GM12878 (cell line): ENCODE measurements around the gene XAB2. TPM values are rescaled to one million over a fixed set of nuclear protein-coding genes. Genes with fewer than 3 reads are reported as not detected.

Experiments
- BACH1 ChIP-seq: fragments of 450-650 bp; IDR thresholded peaks from 2 replicates; pipeline ENCODE4 v1.6.1; 2017; ENCODE audit warnings: mild to moderate bottlenecking, borderline replicate concordance
- BRCA1 ChIP-seq: IDR thresholded peaks from 2 replicates; pipeline ENCODE4 v1.6.1; 2011; ENCODE audit warnings: low read depth, low read length, improper control_type of control experiment
- CBX5 ChIP-seq: sonication (generic); IDR thresholded peaks from 2 replicates; pipeline ENCODE4 v1.6.1; 2016; ENCODE audit warnings: low read depth, moderate library complexity, mild to moderate bottlenecking, inconsistent platforms
- FOXK2 ChIP-seq: fragments of 450-650 bp; IDR thresholded peaks from 2 replicates; pipeline ENCODE4 v1.6.1; 2017; ENCODE audit warnings: mild to moderate bottlenecking, moderate library complexity
- HDGF ChIP-seq: fragments of 450-650 bp; IDR thresholded peaks from 2 replicates; pipeline ENCODE4 v1.6.1; 2016; ENCODE audit warnings: antibody characterized with exemption
- KDM1A ChIP-seq: fragments of 200-600 bp; sonication (generic); IDR thresholded peaks from 2 replicates; pipeline ENCODE4 v1.6.1; 2016; ENCODE audit warnings: borderline replicate concordance
- MYB ChIP-seq: fragments of 150-350 bp; IDR thresholded peaks from 2 replicates; pipeline ENCODE4 v1.6.1; 2014; ENCODE audit warnings: mild to moderate bottlenecking, low read depth, low read length, borderline replicate concordance
- NR2C1 ChIP-seq: fragments of 450-650 bp; IDR thresholded peaks from 2 replicates; pipeline ENCODE4 v1.6.1; 2017; ENCODE audit warnings: antibody characterized with exemption, mild to moderate bottlenecking, moderate library complexity
- PML ChIP-seq: IDR thresholded peaks from 2 replicates; pipeline ENCODE4 v1.6.1; 2012; ENCODE audit warnings: low read length, inconsistent platforms
- POU2F2 ChIP-seq: IDR thresholded peaks from 3 replicates; pipeline ENCODE4 v1.6.1; 2011; ENCODE audit warnings: low read depth, mild to moderate bottlenecking, low read length, borderline replicate concordance
- RFX5 ChIP-seq: IDR thresholded peaks from 2 replicates; pipeline ENCODE4 v1.6.1; 2011; ENCODE audit warnings: low read depth, low read length, improper control_type of control experiment
- SRF ChIP-seq, 2 experiments: IDR thresholded peaks; 2 replicates each; pipeline ENCODE4 v1.6.1; 2011; ENCODE audit warnings: low read depth in 2 of 2, low read length in 2 of 2, mild to moderate bottlenecking in 1 of 2, moderate library complexity in 1 of 2
- YBX1 ChIP-seq: fragments of 450-650 bp; IDR thresholded peaks from 2 replicates; pipeline ENCODE4 v1.6.1; 2016; ENCODE audit warnings: antibody characterized with exemption
- ZNF207 ChIP-seq: fragments of 450-650 bp; IDR thresholded peaks from 2 replicates; pipeline ENCODE4 v1.6.1; 2014; ENCODE audit warnings: antibody characterized with exemption, mild to moderate bottlenecking, borderline replicate concordance
- ZNF274 ChIP-seq: IDR thresholded peaks from one replicate; pipeline ENCODE4 v1.8.0; 2011; ENCODE audit not compliant: insufficient read length, insufficient read depth
- ZNF384 ChIP-seq: IDR thresholded peaks from 2 replicates; pipeline ENCODE4 v1.6.1; 2012; ENCODE audit warnings: low read depth, mild to moderate bottlenecking, low read length, improper control_type of control experiment, borderline replicate concordance
- polyA plus RNA-seq, 11 experiments: library from polyadenylated mRNA; depleted of rRNA in 4 of 11; unstranded in 6 of 11; stranded (reverse) in 5 of 11; fragments of >200 nt; fragmentation: Nextera tagmentation in 4 of 11; fragmentation: Illumina TruSeq in 1 of 11; extraction: Ambion mirVana in 4 of 11; extraction: Trizol in 1 of 11; gene quantifications; 1 replicate in 1 of 11; 2 replicates in 10 of 11; pipeline versions ENCODE4 v1.2.1 to v1.2.3, GENCODE V29; 2011 to 2016; ENCODE audit warnings: inconsistent platforms in 2 of 11, missing spikeins in 2 of 11, low read depth in 1 of 11
- total RNA-seq, 4 experiments: library from RNA; depleted of rRNA in 3 of 4; stranded (reverse); fragments of >200 nt in 3 of 4; fragmentation: Illumina TruSeq in 1 of 4; extraction: Trizol in 1 of 4; gene quantifications; 2 replicates each; pipeline versions ENCODE4 v1.2.1 to v1.2.3, GENCODE V29; 2013 to 2021
- TF ChIP-seq, protein P1 (sequence below): IDR thresholded peaks from 2 replicates; pipeline ENCODE4 v1.6.1; 2012; ENCODE audit warnings: low read depth, low read length, improper control_type of control experiment
- TF ChIP-seq, protein P2 (sequence below): fragments of 450-650 bp; IDR thresholded peaks from 2 replicates; pipeline ENCODE4 v1.6.1; 2018; ENCODE audit warnings: borderline replicate concordance, mild to moderate bottlenecking; ENCODE audit not compliant: partially characterized antibody
- TF ChIP-seq, protein P3 (sequence below): IDR thresholded peaks from 2 replicates; pipeline ENCODE4 v1.6.1; 2011; ENCODE audit warnings: low read depth, low read length, improper control_type of control experiment, borderline replicate concordance
- TF ChIP-seq, protein P4 (sequence below): fragments of 450-650 bp; IDR thresholded peaks from 2 replicates; pipeline ENCODE4 v1.6.1; 2017; ENCODE audit warnings: mild to moderate bottlenecking, moderate library complexity

The XAB2 gene
- total and polyA plus RNA-seq, 10 of the 15 experiments (the other 5 are each of a cell fraction or from before 2014, with no cell fraction given), result 0.34 to 45.1 (median 18.8) TPM

DNA sequence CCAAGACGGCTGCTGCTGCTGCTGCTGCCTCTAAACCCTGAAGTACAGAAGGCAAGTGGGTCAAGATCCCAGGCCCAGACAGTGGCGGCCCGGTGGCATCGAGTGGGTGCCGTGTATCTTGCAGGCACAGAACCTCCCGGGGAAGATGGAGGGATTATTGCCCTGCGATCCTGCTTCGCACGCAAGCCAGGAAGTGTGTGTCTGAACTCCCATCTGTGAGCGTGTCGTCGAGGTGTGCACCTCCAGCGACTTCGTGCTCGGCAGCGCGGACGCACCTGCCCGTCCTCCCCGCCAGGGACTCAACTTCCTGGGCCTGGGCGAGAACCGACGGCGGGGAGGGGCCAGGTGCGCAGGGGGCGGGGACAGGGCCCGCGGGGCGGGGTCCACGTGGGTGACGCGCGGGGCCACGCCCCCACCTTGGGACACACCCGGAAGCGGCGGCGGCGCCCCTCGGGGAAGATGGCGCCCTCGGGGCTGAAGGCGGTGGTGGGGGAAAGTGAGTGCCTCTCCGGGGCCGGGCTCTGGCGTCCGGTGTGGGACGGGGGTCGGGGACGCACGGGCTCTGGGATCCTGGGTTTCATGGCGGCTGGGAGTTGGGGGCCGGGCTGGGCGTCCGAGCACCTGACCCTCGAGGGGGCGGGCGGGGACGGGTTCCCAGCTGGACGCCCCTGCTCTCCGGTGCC lies 7.5 kb upstream of the XAB2 start, which contains the start of gene STXBP2 (continued):
- TF ChIP-seq MYB (no peak), NR2C1 (no peak), PML (no peak), ZNF384 (no peak), KDM1A (no peak), HDGF (0 out of 2 replicates have a peak, but pooled peaks have one; percentile 48), BACH1 (no peak), POU2F2 (peak; percentile 57; the same call in 1 of the 3 replicates), RFX5 (no peak), CBX5 (no peak), BRCA1 (no peak), FOXK2 (no peak), ZNF274 (no peak), ZNF207 (no peak), YBX1 (no peak), SRF (IDR thresholded peaks at IDR 0.05; ENCODE audit: low read depth in 2 of 2, low read length in 2 of 2) (no peak)
- TF ChIP-seq, protein P1, sequence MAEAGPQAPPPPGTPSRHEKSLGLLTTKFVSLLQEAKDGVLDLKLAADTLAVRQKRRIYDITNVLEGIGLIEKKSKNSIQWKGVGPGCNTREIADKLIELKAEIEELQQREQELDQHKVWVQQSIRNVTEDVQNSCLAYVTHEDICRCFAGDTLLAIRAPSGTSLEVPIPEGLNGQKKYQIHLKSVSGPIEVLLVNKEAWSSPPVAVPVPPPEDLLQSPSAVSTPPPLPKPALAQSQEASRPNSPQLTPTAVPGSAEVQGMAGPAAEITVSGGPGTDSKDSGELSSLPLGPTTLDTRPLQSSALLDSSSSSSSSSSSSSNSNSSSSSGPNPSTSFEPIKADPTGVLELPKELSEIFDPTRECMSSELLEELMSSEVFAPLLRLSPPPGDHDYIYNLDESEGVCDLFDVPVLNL, result no peak
- TF ChIP-seq, protein P2, sequence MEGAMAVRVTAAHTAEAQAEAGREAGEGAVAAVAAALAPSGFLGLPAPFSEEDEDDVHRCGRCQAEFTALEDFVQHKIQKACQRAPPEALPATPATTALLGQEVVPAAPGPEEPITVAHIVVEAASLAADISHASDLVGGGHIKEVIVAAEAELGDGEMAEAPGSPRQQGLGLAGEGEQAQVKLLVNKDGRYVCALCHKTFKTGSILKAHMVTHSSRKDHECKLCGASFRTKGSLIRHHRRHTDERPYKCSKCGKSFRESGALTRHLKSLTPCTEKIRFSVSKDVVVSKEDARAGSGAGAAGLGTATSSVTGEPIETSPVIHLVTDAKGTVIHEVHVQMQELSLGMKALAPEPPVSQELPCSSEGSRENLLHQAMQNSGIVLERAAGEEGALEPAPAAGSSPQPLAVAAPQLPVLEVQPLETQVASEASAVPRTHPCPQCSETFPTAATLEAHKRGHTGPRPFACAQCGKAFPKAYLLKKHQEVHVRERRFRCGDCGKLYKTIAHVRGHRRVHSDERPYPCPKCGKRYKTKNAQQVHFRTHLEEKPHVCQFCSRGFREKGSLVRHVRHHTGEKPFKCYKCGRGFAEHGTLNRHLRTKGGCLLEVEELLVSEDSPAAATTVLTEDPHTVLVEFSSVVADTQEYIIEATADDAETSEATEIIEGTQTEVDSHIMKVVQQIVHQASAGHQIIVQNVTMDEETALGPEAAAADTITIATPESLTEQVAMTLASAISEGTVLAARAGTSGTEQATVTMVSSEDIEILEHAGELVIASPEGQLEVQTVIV, result peak; percentile 67
- TF ChIP-seq, protein P3, sequence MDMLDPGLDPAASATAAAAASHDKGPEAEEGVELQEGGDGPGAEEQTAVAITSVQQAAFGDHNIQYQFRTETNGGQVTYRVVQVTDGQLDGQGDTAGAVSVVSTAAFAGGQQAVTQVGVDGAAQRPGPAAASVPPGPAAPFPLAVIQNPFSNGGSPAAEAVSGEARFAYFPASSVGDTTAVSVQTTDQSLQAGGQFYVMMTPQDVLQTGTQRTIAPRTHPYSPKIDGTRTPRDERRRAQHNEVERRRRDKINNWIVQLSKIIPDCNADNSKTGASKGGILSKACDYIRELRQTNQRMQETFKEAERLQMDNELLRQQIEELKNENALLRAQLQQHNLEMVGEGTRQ, result no peak
- TF ChIP-seq, protein P4, sequence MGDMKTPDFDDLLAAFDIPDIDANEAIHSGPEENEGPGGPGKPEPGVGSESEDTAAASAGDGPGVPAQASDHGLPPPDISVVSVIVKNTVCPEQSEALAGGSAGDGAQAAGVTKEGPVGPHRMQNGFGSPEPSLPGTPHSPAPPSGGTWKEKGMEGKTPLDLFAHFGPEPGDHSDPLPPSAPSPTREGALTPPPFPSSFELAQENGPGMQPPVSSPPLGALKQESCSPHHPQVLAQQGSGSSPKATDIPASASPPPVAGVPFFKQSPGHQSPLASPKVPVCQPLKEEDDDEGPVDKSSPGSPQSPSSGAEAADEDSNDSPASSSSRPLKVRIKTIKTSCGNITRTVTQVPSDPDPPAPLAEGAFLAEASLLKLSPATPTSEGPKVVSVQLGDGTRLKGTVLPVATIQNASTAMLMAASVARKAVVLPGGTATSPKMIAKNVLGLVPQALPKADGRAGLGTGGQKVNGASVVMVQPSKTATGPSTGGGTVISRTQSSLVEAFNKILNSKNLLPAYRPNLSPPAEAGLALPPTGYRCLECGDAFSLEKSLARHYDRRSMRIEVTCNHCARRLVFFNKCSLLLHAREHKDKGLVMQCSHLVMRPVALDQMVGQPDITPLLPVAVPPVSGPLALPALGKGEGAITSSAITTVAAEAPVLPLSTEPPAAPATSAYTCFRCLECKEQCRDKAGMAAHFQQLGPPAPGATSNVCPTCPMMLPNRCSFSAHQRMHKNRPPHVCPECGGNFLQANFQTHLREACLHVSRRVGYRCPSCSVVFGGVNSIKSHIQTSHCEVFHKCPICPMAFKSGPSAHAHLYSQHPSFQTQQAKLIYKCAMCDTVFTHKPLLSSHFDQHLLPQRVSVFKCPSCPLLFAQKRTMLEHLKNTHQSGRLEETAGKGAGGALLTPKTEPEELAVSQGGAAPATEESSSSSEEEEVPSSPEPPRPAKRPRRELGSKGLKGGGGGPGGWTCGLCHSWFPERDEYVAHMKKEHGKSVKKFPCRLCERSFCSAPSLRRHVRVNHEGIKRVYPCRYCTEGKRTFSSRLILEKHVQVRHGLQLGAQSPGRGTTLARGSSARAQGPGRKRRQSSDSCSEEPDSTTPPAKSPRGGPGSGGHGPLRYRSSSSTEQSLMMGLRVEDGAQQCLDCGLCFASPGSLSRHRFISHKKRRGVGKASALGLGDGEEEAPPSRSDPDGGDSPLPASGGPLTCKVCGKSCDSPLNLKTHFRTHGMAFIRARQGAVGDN, result peak; percentile 95
